Mesothelial cell of epicardium (in vitro differentiated cells): Measurements from ENCODE around the gene MAMDC2. TPM values are rescaled to one million over a fixed set of nuclear protein-coding genes. Genes with fewer than 3 reads are reported as not detected.

Experiments
- DNase-seq, 2 experiments: peaks; one replicate each; pipeline ENCODE4 v3.0.0; 2021; ENCODE audit warnings: low spot score in 2 of 2; ENCODE audit not compliant: unreplicated experiment in 2 of 2
- H3K27ac Mint-ChIP-seq: 2 replicates; pipeline ENCODE4 v1.8.0; 2021; ENCODE audit warnings: mixed read lengths
- H3K27me3 Mint-ChIP-seq: 2 replicates; pipeline ENCODE4 v1.8.0; 2021; ENCODE audit warnings: low read depth, mixed read lengths
- H3K36me3 Mint-ChIP-seq: 2 replicates; pipeline ENCODE4 v1.8.0; 2021; ENCODE audit warnings: mixed read lengths
- H3K4me1 Mint-ChIP-seq: 2 replicates; pipeline ENCODE4 v1.8.0; 2021; ENCODE audit warnings: mixed read lengths
- H3K4me3 Mint-ChIP-seq: 2 replicates; pipeline ENCODE4 v1.8.0; 2021; ENCODE audit warnings: mild to moderate bottlenecking, moderate library complexity, mixed read lengths
- H3K9me3 Mint-ChIP-seq: 2 replicates; pipeline ENCODE4 v1.8.0; 2021; ENCODE audit warnings: mixed read lengths
- CTCF ChIP-seq: fragments of 200-600 bp; sonication (generic); IDR thresholded peaks from one replicate; pipeline ENCODE4 v1.5.0; 2021; ENCODE audit warnings: antibody characterized with exemption; ENCODE audit not compliant: unreplicated experiment
- total RNA-seq: library from RNA; stranded (reverse); gene quantifications from 3 replicates; pipeline ENCODE4 v1.2.1, GENCODE V29; 2021

The MAMDC2 gene
- total RNA-seq, 1 donor from 2014 or later: 0.49 TPM

DNA sequence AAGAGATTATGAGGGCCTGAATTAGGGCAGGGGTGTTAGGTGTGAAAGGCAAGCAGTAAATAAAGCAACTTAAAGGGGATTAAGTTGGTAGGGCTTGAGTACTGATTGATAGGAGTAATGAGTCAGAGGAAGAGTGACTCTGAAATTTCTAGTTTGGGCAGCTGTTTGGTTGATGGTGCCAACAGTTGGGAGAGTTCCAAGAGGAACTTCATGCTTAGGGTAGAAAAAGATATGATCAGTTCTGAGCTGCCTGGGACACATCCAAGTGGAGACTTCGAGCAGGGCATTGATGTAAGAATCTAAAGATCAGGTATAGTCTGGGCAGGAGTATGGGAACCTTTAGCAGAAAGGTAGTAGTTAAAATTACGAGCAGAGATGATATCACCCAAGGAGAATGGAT, 10.2 kb downstream of the MAMDC2 start:
- Mint-ChIP-seq H3K27ac (no peak overlapping the region), H3K4me3 (no peak overlapping the region), H3K4me1 (no peaks in the 10 kb centered on the region), H3K27me3 (peaks cover 5% of the 10 kb centered on the region), H3K9me3 (no peaks in the 10 kb centered on the region), H3K36me3 (no peaks in the 10 kb centered on the region)
- DNase-seq: no peak
- TF ChIP-seq CTCF: no peak

GRCh38 chr9:70054521-70054920, 10.9 kb downstream of the MAMDC2 start:
- Mint-ChIP-seq H3K27ac (no peak overlapping the region), H3K4me3 (no peak overlapping the region)
- TF ChIP-seq CTCF: no peak

GRCh38 chr9:70055406-70056210, 12.0 kb downstream of the MAMDC2 start:
- no peaks in the 10 kb centered on the region for H3K4me1 Mint-ChIP-seq
- no peak for TF ChIP-seq CTCF
- H3K27ac Mint-ChIP-seq: no peak overlapping the region
- no peak for DNase-seq
- H3K36me3 Mint-ChIP-seq: no peaks in the 10 kb centered on the region
- no peaks in the 10 kb centered on the region for H3K9me3 Mint-ChIP-seq
- H3K27me3 Mint-ChIP-seq: peaks cover 13% of the 10 kb centered on the region
- H3K4me3 Mint-ChIP-seq: no peak overlapping the region

More at GRCh38 chr9:70054521-70054920, 10.9 kb downstream of the MAMDC2 start:
- DNase-seq: no peak
- Mint-ChIP-seq H3K27me3 (peaks cover 11% of the 10 kb centered on the region), H3K4me1 (no peaks in the 10 kb centered on the region), H3K36me3 (no peaks in the 10 kb centered on the region), H3K9me3 (no peaks in the 10 kb centered on the region)

- Mint-ChIP-seq H3K9me3 (no peaks in the 10 kb centered on the region), H3K4me1 (no peaks in the 10 kb centered on the region), H3K36me3 (no peaks in the 10 kb centered on the region), H3K27ac (no peak overlapping the region), H3K4me3 (no peak overlapping the region), H3K27me3 (peaks cover 13% of the 10 kb centered on the region)
- no peak for DNase-seq
- TF ChIP-seq CTCF: no peak
These were observed 12.7 kb downstream of the MAMDC2 start for GRCh38 chr9:70056211-70056944.

DNA sequence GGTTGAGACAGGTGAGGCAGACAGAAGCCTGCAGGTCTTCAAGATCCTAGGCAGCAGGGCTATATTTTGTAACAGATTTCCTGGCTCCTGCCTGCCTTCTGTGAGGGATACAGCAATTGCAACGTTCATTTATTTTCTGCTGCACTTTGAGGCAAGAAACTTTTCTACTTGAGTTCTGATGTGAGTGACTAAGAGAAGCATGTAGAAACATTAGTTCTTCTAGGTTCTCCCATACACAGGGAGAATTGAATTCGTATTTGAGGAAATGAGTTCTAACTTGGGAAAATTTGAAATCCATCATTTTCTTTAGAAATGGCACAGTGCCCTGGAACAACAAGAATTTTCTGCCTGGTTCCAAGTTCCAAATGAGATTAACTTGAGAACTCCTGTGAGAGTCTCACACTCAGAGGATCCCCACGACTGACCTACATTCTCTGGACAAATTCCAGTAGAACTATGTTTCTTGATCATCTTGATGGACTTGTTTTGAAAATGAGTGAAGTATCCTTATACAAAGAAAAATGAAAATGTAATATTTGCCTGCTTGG, 15.0 kb downstream of the MAMDC2 start:
- H3K27ac Mint-ChIP-seq: no peak overlapping the region
- no peaks in the 10 kb centered on the region for H3K36me3 Mint-ChIP-seq
- no peak overlapping the region for H3K4me3 Mint-ChIP-seq
- no peak for TF ChIP-seq CTCF
- peaks cover 18% of the 10 kb centered on the region for H3K27me3 Mint-ChIP-seq
- H3K9me3 Mint-ChIP-seq: no peaks in the 10 kb centered on the region
- no peaks in the 10 kb centered on the region for H3K4me1 Mint-ChIP-seq
- no peak for DNase-seq
